H1 (cell line): ENCODE data around the gene PLA2G4D. TPM values are rescaled to one million over a fixed set of nuclear protein-coding genes. Genes with fewer than 3 reads are reported as not detected.

ENCODE experiments used
- CTCF ChIA-PET: fragments of 300-600 bp; sonication (Branson Sonifier 250); formaldehyde crosslinking; loops from one replicate; lab custom pipeline; 2021; ENCODE audit not compliant: partially characterized antibody; lab: Charles Lee
- POLR2A ChIA-PET: fragments of 300-600 bp; sonication (Branson Sonifier 250); formaldehyde crosslinking; loops from one replicate; lab custom pipeline; 2021; ENCODE audit warnings: inconsistent platforms; ENCODE audit not compliant: partially characterized antibody; lab: Charles Lee
- DNase-seq, 2 experiments: peaks; one replicate each; pipeline versions ENCODE4 v3.0.0 to v3.0.0-alpha.2; 2010 to 2022; ENCODE audit warnings: low spot score in 2 of 2, low read depth in 1 of 2, mixed read lengths in 1 of 2
- FAIRE-seq: peaks from 2 replicates; lab custom pipeline; 2011; peaks lifted over from hg19 to GRCh38; lab: Jason Lieb, UNC
- H2AFZ ChIP-seq: 2 replicates; pipeline ENCODE4 v1.8.1; 2012; ENCODE audit warnings: low read length, inconsistent platforms
- H2AK5ac ChIP-seq: 2 replicates; pipeline ENCODE4 v1.6.1; 2013; ENCODE audit warnings: low read depth, low read length
- H2BK120ac ChIP-seq: replicated peaks from 2 replicates; pipeline ENCODE3; 2013; ENCODE audit warnings: low read depth, low read length, inconsistent platforms
- H2BK12ac ChIP-seq: 2 replicates; pipeline ENCODE4 v1.6.1; 2013; ENCODE audit warnings: low read depth, low read length
- H2BK15ac ChIP-seq: 2 replicates; pipeline ENCODE4 v1.6.1; 2013; ENCODE audit warnings: low read length
- H2BK20ac ChIP-seq: 2 replicates; pipeline ENCODE4 v1.6.1; 2013; ENCODE audit warnings: low read length
- H2BK5ac ChIP-seq: 2 replicates; pipeline ENCODE4 v1.6.1; 2013; ENCODE audit warnings: low read depth, low read length
- H3K14ac ChIP-seq: 2 replicates; pipeline ENCODE4 v1.6.1; 2013; ENCODE audit warnings: inconsistent platforms; ENCODE audit not compliant: insufficient read length
- H3K18ac ChIP-seq: 2 replicates; pipeline ENCODE4 v1.6.1; 2013; ENCODE audit warnings: low read length; ENCODE audit errors: extremely low read depth
- H3K23ac ChIP-seq: 2 replicates; pipeline ENCODE4 v1.6.1; 2013; ENCODE audit warnings: inconsistent platforms; ENCODE audit not compliant: insufficient read length
- H3K23me2 ChIP-seq: 2 replicates; pipeline ENCODE4 v1.6.1; 2013; ENCODE audit warnings: low read depth, low read length
- H3K27ac ChIP-seq: 2 replicates; pipeline ENCODE4 v1.6.1; 2011; ENCODE audit warnings: low read depth, low read length, inconsistent platforms
- H3K27me3 ChIP-seq, 4 experiments: replicated peaks in 1 of 4; 1 replicate in 1 of 4; 2 replicates in 3 of 4; pipeline versions ENCODE4 v1.6.1 to v1.8.1; 2011 to 2013; ENCODE audit warnings: low read length in 3 of 4, mild to moderate bottlenecking in 3 of 4, inconsistent platforms in 2 of 4, mixed read lengths in 2 of 4, moderate library complexity in 1 of 4; ENCODE audit not compliant: control insufficient read depth in 3 of 4, insufficient read depth in 3 of 4; ENCODE audit errors: extremely low read depth in 1 of 4
- H3K36me3 ChIP-seq, 4 experiments: 2 replicates each; pipeline versions ENCODE4 v1.6.1 to v1.8.1; 2011 to 2013; ENCODE audit warnings: mild to moderate bottlenecking in 4 of 4, low read length in 3 of 4, moderate library complexity in 2 of 4, control low read depth in 1 of 4, inconsistent platforms in 1 of 4; ENCODE audit not compliant: insufficient read depth in 4 of 4, control insufficient read depth in 2 of 4
- H3K4ac ChIP-seq: replicated peaks from 2 replicates; pipeline ENCODE3; 2013; ENCODE audit warnings: low read length, low read depth, mixed read lengths, inconsistent platforms; ENCODE audit not compliant: insufficient read length
- H3K4me1 ChIP-seq, 4 experiments: replicated peaks in 1 of 4; 1 replicate in 1 of 4; 2 replicates in 3 of 4; pipeline versions ENCODE4 v1.6.1 to v1.8.1; 2011 to 2013; ENCODE audit warnings: low read length in 3 of 4, inconsistent platforms in 2 of 4, mixed read lengths in 1 of 4; ENCODE audit not compliant: insufficient read depth in 4 of 4, control insufficient read depth in 3 of 4
- H3K4me2 ChIP-seq, 2 experiments: 2 replicates each; pipeline versions ENCODE4 v1.6.1 to v1.8.1; 2011 to 2013; ENCODE audit warnings: low read depth in 2 of 2, low read length in 2 of 2, control low read depth in 1 of 2, inconsistent platforms in 1 of 2, mild to moderate bottlenecking in 1 of 2; ENCODE audit not compliant: insufficient read depth in 1 of 2
- H3K4me3 ChIP-seq, 4 experiments: fragments of 200-600, 300-600 bp in 1 of 4; sonication (generic), shearing (Covaris generic), sonication (Bioruptor Twin) in 1 of 4; 2 replicates each; pipeline versions ENCODE4 v1.5.1 to v1.8.1; 2011 to 2016; ENCODE audit warnings: low read length in 4 of 4, low read depth in 3 of 4, control low read depth in 2 of 4, inconsistent platforms in 2 of 4, mild to moderate bottlenecking in 2 of 4, mixed read lengths in 1 of 4, moderate library complexity in 1 of 4; ENCODE audit not compliant: insufficient read depth in 2 of 4; ENCODE audit errors: extremely low read depth in 1 of 4
- H3K56ac ChIP-seq: replicated peaks from 2 replicates; pipeline ENCODE3; 2013; ENCODE audit warnings: low read depth, mild to moderate bottlenecking, mixed read lengths, low read length, inconsistent platforms; ENCODE audit not compliant: insufficient read length
- H3K79me1 ChIP-seq: 2 replicates; pipeline ENCODE4 v1.6.1; 2013; ENCODE audit warnings: low read depth, low read length, control low read depth
- H3K79me2 ChIP-seq, 2 experiments: 2 replicates each; pipeline versions ENCODE4 v1.6.1 to v1.8.1; 2012 to 2013; ENCODE audit warnings: low read length in 2 of 2, mild to moderate bottlenecking in 2 of 2, inconsistent platforms in 1 of 2; ENCODE audit not compliant: insufficient read depth in 2 of 2, control insufficient read depth in 1 of 2
- H3K9ac ChIP-seq, 4 experiments: replicated peaks in 1 of 4; 1 replicate in 1 of 4; 2 replicates in 3 of 4; pipeline versions ENCODE4 v1.6.1 to v1.8.1; 2011 to 2013; ENCODE audit warnings: low read depth in 3 of 4, low read length in 3 of 4, control low read depth in 2 of 4, mild to moderate bottlenecking in 2 of 4, moderate library complexity in 2 of 4, inconsistent platforms in 1 of 4; ENCODE audit errors: extremely low read depth in 1 of 4
- H3K9me3 ChIP-seq, 2 experiments: 2 replicates each; pipeline versions ENCODE4 v1.6.1 to v1.8.1; 2012 to 2013; ENCODE audit warnings: mild to moderate bottlenecking in 2 of 2, moderate library complexity in 2 of 2, control low read depth in 1 of 2, inconsistent platforms in 1 of 2, low read depth in 1 of 2, low read length in 1 of 2, mixed read lengths in 1 of 2; ENCODE audit not compliant: insufficient read depth in 2 of 2
- H4K20me1 ChIP-seq, 2 experiments: replicated peaks in 1 of 2; 2 replicates each; pipeline versions ENCODE3 to v1.8.1; 2011 to 2013; ENCODE audit warnings: inconsistent platforms in 2 of 2, low read length in 2 of 2, mild to moderate bottlenecking in 1 of 2; ENCODE audit not compliant: insufficient read depth in 2 of 2, control insufficient read depth in 1 of 2
- H4K5ac ChIP-seq: 2 replicates; pipeline ENCODE4 v1.6.1; 2013; ENCODE audit warnings: low read length, low read depth, mixed read lengths, inconsistent platforms; ENCODE audit not compliant: insufficient read length
- H4K8ac ChIP-seq: 2 replicates; pipeline ENCODE4 v1.8.0; 2013; ENCODE audit warnings: mild to moderate bottlenecking, moderate library complexity, low read length, inconsistent platforms; ENCODE audit not compliant: insufficient read depth; ENCODE audit errors: extremely low read depth
- H4K91ac ChIP-seq: replicated peaks from 2 replicates; pipeline ENCODE3; 2013; ENCODE audit warnings: low read length, mixed read lengths, inconsistent platforms; ENCODE audit not compliant: insufficient read length
- CEBPB ChIP-seq: IDR thresholded peaks from 2 replicates; pipeline ENCODE4 v1.6.1; 2012; ENCODE audit warnings: low read depth, low read length
- CTBP2 ChIP-seq: IDR thresholded peaks from 2 replicates; pipeline ENCODE4 v1.7.0; 2011; ENCODE audit warnings: borderline replicate concordance, mild to moderate bottlenecking, moderate library complexity, mixed read lengths, low read length; ENCODE audit not compliant: insufficient read depth, insufficient read length
- JUN ChIP-seq: IDR thresholded peaks from 2 replicates; pipeline ENCODE4 v1.6.1; 2011; ENCODE audit warnings: low read depth, mild to moderate bottlenecking, improper control_type of control experiment, low read length
- RNF2 ChIP-seq: fragments of 200-900, 300-1000 bp; sonication (generic); IDR thresholded peaks from 2 replicates; pipeline ENCODE4 v1.7.1; 2016; ENCODE audit warnings: borderline replicate concordance, low read depth, mild to moderate bottlenecking, antibody characterized with exemption, low read length; ENCODE audit not compliant: poor library complexity, severe bottlenecking; ENCODE audit errors: missing control alignments
- RXRA ChIP-seq: IDR thresholded peaks from 2 replicates; pipeline ENCODE4 v1.6.1; 2011; ENCODE audit warnings: low read depth, mild to moderate bottlenecking, low read length, moderate library complexity; ENCODE audit not compliant: insufficient read depth
- WGBS, 2 experiments: shearing (Covaris generic) in 1 of 2; methylation state at CpG; one replicate each; pipeline versions ENCODE4 v1.1.6 to v1.1.7; 2013 to 2015; ENCODE audit warnings: low lambda C conversion rate in 2 of 2, mixed read lengths in 2 of 2, inconsistent platforms in 1 of 2, low coverage in 1 of 2, missing lambda C conversion rate in 1 of 2; ENCODE audit not compliant: insufficient replicate concordance in 2 of 2, insufficient coverage in 1 of 2, insufficient read length in 1 of 2; ENCODE audit errors: extremely low coverage in 1 of 2, missing lambda C conversion rate in 1 of 2; 5-methylcytosine and 5-hydroxymethylcytosine counted together
- polyA plus RNA-seq, 7 experiments: library from polyadenylated mRNA; depleted of rRNA in 3 of 7; stranded (reverse) in 5 of 7; unstranded in 2 of 7; fragments of >200 nt in 5 of 7; fragments of 200-250 nt in 2 of 7; gene quantifications; 1 replicate in 5 of 7; 2 replicates in 1 of 7; 4 replicates in 1 of 7; pipeline versions ENCODE4 v1.2.1 to v1.2.3, GENCODE V29; 2011 to 2013; ENCODE audit warnings: missing spikeins in 2 of 7, mixed read lengths in 2 of 7
- total RNA-seq: library from RNA; stranded (reverse); fragmentation: NEBNext Ultra II Directional; extraction: Animal tissue kit (Norgen Biotek cat#: 25700); gene quantifications from 2 replicates; pipeline ENCODE4 v1.2.1, GENCODE V29; 2021
- TF ChIP-seq, protein P1 (sequence below): IDR thresholded peaks from 2 replicates; pipeline ENCODE4 v1.6.1; 2011; ENCODE audit warnings: low read length, improper control_type of control experiment

PLA2G4D gene
- total and polyA plus RNA-seq, 2 of the 8 experiments (the other 6 are each of a cell fraction or from before 2014, with no cell fraction given) = 0.07 to 0.18 TPM

- H3K23ac ChIP-seq = no peak overlapping the region
- H2BK5ac ChIP-seq = no peak overlapping the region
- H3K18ac ChIP-seq = no peak overlapping the region
- H3K36me3 ChIP-seq = no peaks in the 10 kb centered on the region; a peak in 1 of 8 replicates
- H3K4ac ChIP-seq = no peak overlapping the region
- no peak overlapping the region for H2BK15ac ChIP-seq
- no peak for FAIRE-seq
- no peaks in the 10 kb centered on the region for H3K27me3 ChIP-seq
- no peak overlapping the region for H2AFZ ChIP-seq
- POLR2A ChIA-PET = interaction anchor here (0.6 to 0.7 kb wide), 2 partner anchors 16 to 427 kb away, joined by 3 read pairs; no protein-coding TSS in a partner anchor
- H2BK120ac ChIP-seq = no peak overlapping the region
- H2BK12ac ChIP-seq = no peak overlapping the region
- no peaks in the 10 kb centered on the region for H4K20me1 ChIP-seq
- no peak overlapping the region for H2AK5ac ChIP-seq
- H4K91ac ChIP-seq = no peak overlapping the region
- TF ChIP-seq, protein P1, sequence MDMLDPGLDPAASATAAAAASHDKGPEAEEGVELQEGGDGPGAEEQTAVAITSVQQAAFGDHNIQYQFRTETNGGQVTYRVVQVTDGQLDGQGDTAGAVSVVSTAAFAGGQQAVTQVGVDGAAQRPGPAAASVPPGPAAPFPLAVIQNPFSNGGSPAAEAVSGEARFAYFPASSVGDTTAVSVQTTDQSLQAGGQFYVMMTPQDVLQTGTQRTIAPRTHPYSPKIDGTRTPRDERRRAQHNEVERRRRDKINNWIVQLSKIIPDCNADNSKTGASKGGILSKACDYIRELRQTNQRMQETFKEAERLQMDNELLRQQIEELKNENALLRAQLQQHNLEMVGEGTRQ = no peak
- TF ChIP-seq RNF2 (no peak), CTBP2 (no peak), JUN (no peak), CEBPB (no peak), RXRA (no peak)
- TF ChIP-seq, all 59 proteins: peak for 0
- Histone ChIP-seq H3K4me1 (peaks cover 0 to 5% (median 2%) of the 10 kb centered on the region in 4 experiments; a peak in 5 of 7 replicates), H3K56ac (no peak overlapping the region), H3K14ac (no peak overlapping the region), H4K8ac (no peak overlapping the region), H4K5ac (no peak overlapping the region), H3K9ac (no peak overlapping the region), H2BK20ac (no peak overlapping the region), H3K4me3 (no peak overlapping the region), H3K79me2 (no peaks in the 10 kb centered on the region), H3K4me2 (no peak overlapping the region), H3K9me3 (no peaks in the 10 kb centered on the region), H3K27ac (no peak overlapping the region), H3K23me2 (no peaks in the 10 kb centered on the region; the same call in 1 of the 2 replicates), H3K79me1 (no peaks in the 10 kb centered on the region)
- CTCF ChIA-PET = interaction anchor here (0.8 to 7.3 kb wide), 9 partner anchors 8 to 381 kb away, joined by 3 to 63 read pairs (median 3); no protein-coding TSS in a partner anchor
- DNase-seq = no peak
- 93% methylated on average over 9 of the region's 9 CpGs; no CpG with 5 or more reads in 1 of the 2 experiments for WGBS, 2 experiments
These were observed 3.6 kb downstream of the PLA2G4D start for GRCh38 chr15:42090781-42091180.
